ENCODE results near the gene ULBP3.

ULBP3 gene

DNA sequence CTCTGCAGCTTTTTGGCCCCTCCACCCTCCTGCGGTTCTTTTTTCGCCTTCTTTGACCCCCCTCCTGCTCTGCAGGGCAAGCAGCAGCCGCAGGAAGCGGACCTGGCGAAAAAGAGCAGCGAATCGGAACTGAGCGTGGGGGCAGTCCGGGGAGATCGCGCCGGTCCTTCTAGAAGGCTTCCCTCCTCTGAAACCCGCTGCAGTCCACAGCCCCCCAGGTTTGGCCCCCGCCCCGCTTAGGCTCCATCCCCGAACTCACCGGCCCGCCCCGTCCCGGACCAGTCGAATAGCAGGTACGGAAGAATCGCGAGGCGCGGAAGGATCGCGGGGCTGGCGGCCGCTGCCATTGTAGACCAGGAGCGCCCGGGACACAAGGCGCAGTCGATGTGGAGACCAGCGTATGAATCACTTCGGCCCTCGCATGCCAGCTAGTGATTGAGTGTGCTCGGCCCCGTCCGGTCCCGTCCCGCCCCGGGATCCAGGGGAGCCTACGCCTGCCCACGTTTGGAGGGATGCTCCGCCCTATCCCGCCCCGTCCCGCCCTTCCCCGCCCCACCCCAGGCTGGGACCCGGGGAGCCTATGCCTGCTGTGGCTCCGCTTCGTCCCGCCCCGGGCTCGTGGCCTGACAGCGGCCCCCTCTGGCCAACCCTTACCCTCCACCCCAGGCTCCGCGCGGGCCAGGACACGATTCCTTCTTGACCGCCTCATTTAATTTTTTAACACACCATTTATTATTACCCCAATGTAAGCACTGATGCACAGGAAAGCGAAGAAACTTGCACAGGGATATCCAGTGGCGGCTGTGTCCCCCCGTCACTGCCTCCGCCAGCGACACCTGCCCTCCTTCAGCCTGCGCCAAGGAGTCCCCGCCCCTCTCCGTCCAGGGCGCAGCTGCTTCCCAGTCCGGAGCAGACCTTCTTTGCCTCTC, at the start of gene ULBP3:
TSS of gene ULBP3 (minus strand) at position 402 of the 929 bp plus-strand sequence. CDS start at position 347, 55 bp downstream.
- peak; percentile 32 to 48 (median 44) for DNase-seq (ENCODE audit: low read depth in 3 of 3)

DNA sequence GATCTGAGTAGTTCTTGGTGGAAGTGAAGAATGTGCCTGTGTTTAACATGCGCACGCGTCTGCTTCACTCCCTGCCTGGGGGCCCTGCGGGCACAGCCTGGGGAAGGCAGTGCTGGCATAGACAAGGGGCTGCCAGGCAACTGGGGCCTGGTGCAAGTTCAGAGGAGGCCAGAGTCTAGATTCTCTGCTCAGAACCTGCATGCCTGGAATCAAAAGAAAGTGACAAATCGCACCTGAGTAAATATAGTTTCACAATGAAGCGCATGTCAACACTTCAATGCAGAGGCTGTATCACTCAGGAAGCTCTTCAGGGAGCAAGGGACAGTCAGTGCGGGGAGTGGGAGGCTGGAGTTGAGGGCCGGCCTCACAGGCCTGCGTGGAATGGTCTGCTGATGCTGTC, 49.7 kb upstream of the ULBP3 start:
- DNase-seq (ENCODE audit: low read depth in 3 of 3), result no peak

DNA sequence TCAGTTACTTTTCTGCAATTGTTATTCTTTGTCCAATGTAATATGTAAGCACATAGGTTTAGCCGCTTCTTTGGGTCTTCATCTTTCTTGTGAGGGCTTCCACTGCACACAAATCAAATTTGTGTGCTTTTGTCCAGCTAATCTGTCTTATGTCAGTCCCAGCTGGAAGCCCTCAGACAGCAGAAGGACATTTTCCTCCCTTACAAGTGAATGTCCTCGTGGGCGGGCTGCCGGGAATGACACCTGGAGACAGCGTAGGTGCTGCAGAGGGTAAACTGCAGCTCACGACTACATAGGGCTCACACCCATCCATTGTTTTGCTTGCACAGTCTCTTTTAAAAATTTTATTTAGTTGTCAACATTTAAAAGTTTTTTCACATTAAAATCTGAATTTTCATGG, 49.3 kb upstream of the ULBP3 start:
- no peak for DNase-seq (ENCODE audit: low read depth in 3 of 3)

DNA sequence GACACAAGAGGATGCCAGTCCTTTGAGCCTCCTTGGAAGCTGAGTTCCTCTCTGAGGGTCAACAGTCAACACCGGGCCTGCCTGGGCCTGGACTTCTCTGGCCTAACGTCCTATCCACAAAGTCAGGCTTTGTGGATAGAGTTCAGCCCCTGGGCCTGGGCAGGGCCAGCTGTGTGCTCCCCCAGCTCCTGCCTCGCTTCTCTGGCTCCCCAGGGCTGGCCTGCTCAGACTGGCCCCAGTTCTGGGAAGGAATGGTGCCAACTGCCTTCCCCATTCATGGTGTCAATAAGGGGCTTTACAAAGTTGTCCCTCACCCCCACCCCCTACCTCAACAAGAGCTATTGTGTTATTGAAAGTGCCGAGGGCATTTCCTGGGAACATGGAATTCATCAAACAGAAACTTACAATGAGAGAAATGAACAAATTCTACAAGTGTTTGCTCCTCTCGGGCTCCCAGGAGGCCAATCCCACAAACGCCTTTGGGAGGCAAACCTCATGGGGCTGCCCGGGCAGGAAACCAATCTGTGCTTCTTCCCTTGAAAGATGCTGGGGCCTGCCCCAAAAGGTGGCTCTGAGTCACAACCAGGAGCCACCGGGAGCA, 47.4 kb upstream of the ULBP3 start:
- DNase-seq (ENCODE audit: low read depth in 3 of 3), result no peak

DNA sequence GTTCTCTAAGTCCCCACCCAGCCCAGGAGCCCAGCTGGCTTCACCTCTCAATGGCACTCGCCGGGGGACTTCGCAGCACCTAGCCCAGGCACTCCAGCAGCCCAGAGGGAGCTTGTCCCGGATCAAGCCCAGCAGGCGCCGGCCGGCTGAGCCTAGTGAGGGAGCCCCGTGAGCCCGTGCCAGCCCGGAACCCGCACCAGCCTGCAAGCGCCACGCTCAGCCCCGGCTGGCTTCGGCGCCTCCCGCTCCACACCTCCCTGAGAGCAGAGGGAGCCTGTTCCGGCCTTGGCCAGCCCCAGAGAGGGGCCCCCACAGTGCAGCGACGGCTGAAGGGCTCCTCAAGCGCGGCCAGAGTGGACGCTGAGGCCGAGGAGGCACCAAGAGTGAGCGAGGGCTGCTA, 46.8 kb upstream of the ULBP3 start:
- DNase-seq (ENCODE audit: low read depth in 3 of 3), result no peak

DNA sequence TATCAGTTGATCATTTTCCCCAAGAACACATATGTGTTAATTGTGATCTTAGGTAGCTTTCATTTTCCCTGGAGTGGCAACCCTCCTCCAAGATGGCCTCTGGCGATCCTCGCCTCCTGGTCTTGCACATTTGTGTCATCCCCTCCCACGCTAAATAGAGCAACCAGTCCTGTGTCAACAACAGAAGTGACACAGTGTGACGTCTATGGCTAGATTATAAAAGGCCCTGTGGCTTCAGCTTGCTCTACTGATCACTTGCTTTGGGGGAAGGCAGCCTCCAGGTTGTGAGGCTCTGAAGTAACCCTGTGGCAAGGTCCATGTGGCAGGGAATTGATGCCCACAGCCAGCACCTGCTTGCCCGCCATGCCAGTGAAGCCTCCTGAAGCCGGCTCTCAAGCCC, 43.3 kb upstream of the ULBP3 start:
- DNase-seq (ENCODE audit: low read depth in 3 of 3), result no peak

DNA sequence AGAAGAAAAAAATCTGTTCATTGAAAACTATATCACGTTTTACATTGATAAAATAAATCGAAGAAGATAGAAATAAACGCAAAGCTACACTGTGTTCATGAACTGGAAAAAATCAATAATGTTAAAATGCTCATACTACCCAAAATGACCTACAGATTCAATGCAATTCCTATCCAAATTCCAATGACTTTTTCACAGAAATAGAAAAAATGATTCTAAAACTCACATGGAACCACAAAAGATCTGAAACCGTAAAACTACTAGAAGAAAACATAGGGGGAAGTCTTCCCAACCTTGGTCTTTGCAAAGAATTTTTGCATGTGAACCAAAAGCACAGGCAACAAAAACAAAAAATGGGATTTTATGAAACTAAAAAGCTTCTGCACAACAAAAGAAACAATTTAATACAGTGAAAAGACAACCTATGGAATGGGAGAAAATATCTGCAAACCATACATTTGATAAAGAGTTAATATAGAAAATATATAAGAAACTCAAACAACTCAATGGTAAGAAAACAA, 33.9 kb upstream of the ULBP3 start:
- no peak for DNase-seq (ENCODE audit: low read depth in 3 of 3)

DNA sequence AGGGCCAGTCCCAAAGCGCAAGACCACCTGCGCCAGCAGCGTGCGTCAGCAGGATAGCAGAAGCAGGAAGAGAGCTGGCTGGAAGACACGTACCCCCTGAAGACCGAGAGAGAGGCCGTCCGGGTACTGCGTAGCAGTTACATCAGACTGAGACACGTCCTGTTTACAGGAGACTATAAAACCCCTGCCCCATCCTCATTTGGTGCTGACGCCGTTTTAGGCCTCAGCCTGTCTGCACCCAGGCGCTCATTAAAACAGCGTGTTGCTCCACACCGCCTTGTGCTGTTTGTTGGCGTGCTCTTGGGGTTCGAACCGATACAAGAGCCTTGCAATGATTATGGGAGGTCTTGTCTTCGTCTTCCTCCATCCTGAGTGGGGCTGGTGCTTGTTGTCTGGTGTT, 31.8 kb upstream of the ULBP3 start:
- no peak for DNase-seq (ENCODE audit: low read depth in 3 of 3)

DNA sequence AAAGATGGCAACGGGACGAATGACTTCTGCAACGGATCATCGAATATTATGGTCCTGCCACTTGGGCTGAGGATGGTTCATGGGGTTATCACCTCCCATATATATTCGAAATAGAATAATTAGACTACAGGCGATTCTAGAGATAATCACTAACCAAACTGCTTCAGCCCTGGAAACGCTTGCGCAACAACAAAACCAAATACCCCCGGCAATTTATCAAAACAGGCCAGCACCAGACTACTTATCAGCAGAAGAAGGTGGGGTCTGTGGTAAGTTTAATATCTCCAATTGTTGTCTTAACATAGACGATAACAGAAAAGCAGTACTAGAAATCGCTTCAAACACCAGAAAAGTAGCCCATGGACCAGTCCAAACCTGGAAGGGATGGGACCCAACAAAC, 31.0 kb upstream of the ULBP3 start:
- no peak for DNase-seq (ENCODE audit: low read depth in 3 of 3)

DNA sequence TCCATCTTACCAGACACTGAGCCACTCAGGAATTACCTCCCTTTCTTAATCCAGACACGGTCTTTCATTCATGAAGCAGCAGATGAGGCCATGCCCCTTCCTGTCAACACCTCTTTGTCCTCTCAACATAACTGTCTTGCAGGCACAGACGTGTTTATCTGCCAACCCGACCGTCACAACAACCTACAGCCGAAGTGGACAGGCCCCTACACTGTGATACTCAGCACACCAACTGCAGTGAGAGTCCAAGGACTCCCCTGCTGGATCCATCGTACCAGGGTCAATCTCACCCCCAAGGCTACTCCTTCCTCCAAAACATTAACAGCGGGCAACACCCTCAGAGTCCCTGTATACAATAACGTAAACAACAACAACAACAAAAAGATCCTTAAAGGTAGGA, 30.6 kb upstream of the ULBP3 start:
- DNase-seq (ENCODE audit: low read depth in 3 of 3), result no peak

DNA sequence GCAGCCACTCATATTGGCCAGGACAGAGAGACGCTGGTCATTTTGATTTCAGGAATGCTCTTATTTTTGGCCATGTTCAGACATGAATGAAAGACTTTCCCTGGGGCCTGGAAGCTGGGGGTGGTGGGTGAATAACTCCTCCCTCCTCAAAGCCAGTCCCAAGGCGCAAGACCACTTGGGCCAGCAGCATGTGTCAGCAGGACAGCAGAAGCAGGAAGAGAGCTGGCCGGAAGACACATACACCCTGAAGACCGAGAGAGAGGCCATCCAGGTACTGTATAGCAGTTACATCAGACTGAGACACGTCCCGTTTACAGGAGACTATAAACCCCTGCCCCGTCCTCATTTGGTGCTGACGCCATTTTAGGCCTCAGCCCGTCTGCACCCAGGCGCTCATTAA, 29.2 kb upstream of the ULBP3 start:
- DNase-seq (ENCODE audit: low read depth in 3 of 3), result no peak

DNA sequence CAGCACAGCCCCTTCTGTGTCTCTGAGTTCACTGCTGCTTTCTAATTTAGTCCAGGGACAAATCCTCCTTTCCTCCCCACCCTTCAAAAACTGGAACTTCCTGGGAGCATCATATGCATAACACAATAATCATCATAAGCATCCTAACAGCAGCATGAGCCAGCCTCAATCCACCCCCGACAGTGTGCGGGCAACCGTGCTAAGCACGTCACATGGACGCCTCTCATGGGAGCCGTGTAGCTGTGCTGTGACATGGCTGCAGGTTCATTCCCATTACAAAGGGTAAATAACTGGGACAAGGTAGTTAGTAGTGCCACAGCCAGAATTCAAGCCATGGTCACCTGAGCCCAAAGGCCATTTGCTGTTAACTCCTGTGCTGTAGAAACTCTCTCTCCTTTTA, 24.5 kb upstream of the ULBP3 start:
- DNase-seq (ENCODE audit: low read depth in 3 of 3), result no peak

DNA sequence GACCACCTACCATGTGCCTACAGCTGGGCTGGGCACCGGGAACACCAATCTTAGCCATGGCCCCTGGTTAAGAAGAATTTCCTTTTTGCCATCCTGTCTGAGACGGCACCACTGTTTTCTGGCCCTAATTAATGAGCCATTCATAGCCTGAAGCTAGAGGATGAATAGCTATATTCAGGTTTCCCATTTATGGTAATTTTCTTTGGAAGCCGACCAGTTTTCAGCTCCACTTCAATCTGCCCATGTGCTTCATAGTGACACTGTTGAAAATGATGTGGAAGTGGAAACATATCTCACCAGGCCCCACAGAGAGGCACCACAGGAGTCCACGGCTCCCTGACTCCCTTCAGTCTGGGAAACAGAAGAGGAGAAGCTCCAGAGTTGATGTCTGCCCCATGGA, 22.6 kb upstream of the ULBP3 start:
- no peak for DNase-seq (ENCODE audit: low read depth in 3 of 3)

DNA sequence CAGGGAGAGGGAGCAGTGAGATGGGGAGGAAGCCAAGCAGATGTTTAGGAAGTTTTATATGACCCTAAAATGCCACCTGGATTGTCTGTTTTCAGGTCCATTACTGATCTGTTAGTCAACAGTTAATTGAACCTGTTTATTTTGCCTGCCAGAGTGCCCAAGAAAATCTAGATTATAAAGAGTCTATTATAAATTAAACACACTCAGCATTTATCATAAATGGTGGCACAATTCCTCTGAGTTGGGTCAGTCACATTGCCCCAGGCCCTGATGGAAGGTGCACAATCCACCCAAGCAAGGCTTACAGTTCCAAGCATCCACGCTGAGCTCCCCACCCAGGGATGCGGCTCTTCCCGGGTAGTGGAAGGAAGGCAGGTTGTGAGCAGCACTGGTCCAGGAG, 21.4 kb upstream of the ULBP3 start:
- DNase-seq (ENCODE audit: low read depth in 3 of 3), result no peak

DNA sequence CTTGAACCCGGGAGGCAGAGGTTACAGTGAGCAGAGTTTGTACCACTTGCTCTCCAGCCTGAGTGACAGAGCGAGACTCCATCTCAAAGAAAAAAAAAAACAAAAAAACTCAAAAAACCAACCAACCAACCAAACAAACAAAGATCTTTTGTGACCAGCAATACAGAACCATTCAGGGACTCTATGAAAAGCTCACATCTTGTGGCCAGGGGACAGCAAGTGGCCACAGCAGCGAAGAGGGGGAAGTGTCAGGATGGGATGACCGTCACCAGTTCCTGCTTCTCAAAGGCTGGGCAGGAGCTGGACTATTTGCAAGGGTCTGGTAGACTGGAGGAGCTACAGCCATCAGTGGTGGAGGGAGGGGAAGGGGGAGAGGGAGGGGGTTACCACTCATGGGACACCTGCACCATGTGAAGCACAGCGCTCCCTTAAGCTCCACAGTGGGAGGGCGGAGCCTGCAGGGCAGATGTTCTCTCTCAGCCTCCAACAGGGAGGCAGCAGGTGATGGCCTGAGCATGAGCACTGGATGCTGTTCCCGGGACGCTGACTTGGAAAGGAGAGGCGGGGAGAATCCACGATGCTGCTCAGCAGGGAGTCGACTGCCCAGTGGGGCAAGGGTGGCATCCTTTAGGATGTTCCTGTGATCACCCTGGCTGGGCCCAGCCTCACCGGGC, 19.7 kb upstream of the ULBP3 start:
- no peak for DNase-seq (ENCODE audit: low read depth in 3 of 3)

DNA sequence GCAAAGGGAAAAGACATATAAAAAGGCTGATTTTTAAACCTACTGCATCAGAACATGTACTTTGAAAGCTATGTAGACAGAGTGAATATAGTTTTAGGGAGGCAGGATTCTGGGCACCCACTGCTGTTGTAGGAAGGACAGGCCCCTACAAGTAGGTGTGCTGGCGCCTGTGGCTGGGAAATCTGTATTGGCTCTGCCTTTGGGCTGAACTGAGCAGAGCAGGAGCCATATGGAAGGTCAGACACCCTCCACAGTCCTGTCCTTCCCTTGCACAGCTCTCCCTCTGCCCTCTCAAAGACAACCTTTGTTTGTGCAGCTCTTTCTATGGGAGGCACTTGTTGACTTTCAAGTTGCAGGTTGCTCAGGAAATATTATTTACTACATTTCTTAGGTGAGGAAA, 18.4 kb upstream of the ULBP3 start:
- DNase-seq (ENCODE audit: low read depth in 3 of 3), result no peak

DNA sequence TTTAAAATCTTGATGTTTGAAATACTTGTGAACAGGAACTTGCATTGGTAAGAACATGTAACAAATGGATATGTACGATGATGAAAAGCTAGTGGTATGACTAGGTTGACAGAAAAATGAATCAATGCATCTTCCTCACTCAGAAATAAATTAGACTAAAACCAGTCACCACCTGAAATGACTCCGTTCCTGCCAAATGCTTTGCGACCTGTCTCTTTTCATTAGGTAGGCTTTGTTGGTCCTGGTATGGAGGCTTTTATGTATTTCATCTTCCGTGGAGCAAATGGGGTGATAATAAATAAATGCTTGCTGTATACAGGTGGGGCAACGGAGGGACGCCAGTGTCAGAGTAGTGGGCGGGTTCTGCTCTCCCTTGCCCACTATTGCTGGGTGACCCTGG, 17.1 kb upstream of the ULBP3 start:
- no peak for DNase-seq (ENCODE audit: low read depth in 3 of 3)

DNA sequence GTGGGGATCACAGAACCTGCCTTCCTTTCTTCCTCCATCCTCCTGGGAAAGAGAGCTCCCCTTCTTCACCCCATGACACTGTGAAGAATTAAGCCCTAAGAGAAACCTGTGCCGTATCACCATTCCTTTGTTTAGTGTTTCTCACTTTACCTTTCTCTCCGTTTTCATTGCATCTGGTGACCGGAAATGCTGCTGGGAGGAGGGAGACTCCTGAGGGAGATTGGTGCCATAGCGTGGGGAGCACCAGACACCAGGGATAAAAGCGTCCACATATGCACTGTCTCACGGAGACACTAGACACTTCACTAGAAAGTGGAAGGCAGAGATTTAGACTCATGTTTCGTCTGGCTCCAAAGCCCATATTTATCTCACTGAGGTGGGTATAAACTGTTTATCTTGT, 15.5 kb upstream of the ULBP3 start:
- DNase-seq (ENCODE audit: low read depth in 3 of 3), result no peak

DNA sequence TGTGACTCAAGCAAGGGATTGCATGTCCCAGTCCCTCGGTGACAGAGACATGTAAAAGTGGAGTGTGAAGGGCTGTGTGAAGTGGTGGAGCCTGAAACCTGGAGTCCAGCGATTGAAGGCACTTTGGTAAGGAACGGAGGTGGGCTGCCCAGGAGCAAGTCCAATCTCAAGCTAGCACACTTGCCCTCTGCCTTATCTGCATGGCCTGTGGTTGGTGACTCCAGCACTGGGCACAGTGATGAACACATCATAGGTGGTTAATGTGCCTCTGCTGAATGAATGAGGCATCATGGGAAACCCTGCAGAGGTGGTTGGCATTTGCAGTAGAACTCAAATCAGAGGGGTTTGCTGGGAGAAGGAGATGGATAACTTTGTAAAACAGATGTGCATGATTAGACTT, 14.9 kb upstream of the ULBP3 start:
- no peak for DNase-seq (ENCODE audit: low read depth in 3 of 3)

DNA sequence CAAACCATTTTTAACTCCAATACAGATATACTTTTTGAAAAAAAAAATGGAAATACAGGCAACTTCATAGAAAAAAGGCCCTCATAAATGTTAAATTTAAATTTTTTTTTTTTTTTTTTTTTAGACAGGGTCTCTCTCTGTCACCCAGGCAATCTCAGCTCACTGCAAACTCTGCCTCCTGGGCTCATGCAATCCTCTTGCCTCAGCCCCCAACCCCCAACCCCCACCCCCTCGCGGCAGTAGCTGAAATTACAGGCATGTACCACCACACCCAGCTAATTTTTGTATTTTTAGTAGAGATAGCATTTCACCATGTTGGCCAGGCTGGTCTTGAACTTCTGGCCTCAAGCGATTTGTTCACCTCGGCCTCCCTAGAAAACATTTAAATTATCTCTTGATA, 12.8 kb upstream of the ULBP3 start:
- no peak for DNase-seq (ENCODE audit: low read depth in 3 of 3)

DNA sequence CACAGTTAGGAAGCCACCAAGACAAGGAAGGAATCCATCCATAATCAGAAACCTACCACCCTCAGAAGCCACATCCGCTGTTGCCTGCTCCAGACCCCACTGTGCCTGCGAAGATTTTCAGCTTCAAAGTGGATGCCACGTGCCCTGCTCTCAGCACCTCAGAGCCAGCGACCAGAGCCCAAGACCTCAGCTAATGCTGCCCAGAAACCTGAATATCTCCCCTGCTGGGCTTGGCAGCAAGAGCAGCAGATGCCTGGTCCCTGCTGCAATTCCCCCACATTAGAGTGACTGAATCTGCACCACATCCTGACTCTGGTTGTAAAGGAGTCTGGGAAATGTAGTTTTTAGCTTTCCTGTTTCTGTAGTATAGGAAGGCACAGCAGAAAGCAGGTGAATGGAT, 10.7 kb upstream of the ULBP3 start:
- no peak for DNase-seq (ENCODE audit: low read depth in 3 of 3)

DNA sequence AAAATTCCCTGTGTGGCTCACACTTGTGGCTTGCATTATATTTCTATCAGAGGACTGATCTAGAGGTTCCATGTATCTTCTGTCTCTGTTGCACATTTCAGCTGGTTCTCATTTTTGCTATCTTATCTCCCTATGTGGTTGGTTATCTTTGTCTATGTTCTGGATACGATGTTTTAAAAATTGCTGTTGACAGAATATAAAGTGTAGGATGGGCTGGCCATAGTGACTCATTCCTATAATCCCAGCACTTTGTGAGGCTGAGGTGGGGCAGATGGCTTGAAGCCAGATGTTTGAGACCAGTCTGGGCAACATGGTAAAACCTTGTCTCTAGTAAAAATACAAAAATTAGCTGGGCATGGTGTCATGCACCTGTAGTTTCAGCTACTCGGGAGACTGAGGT, 9.9 kb upstream of the ULBP3 start:
- no peak for DNase-seq (ENCODE audit: low read depth in 3 of 3)

Measured in stimulated activated CD4-positive, alpha-beta T cell treated with anti-CD3 and anti-CD28 coated beads, TNF-alpha, amount 100 ng/mL, for 4 hours (primary cell).